ENCODE measurements around the gene TPM1.

The TPM1 gene

GRCh38 chr15:63015618-63016017 lies 26.9 kb upstream of the TPM1 start:
- DNase-seq (ENCODE audit: low read depth in 3 of 3, low spot score in 1 of 3) = no peak

- no peak for DNase-seq (ENCODE audit: low read depth in 3 of 3, low spot score in 1 of 3)
Measured at GRCh38 chr15:63016234-63016633, 26.3 kb upstream of the TPM1 start.

- no peak for DNase-seq (ENCODE audit: low read depth in 3 of 3, low spot score in 1 of 3)
Measured at GRCh38 chr15:63018639-63019038, 23.9 kb upstream of the TPM1 start.

- no peak for DNase-seq (ENCODE audit: low read depth in 3 of 3, low spot score in 1 of 3)
Measured at GRCh38 chr15:63019511-63020109, 22.9 kb upstream of the TPM1 start.

GRCh38 chr15:63020128-63020527 lies 22.4 kb upstream of the TPM1 start:
- no peak for DNase-seq (ENCODE audit: low read depth in 3 of 3, low spot score in 1 of 3)

GRCh38 chr15:63020759-63021430 lies 21.7 kb upstream of the TPM1 start:
- no peak for DNase-seq (ENCODE audit: low read depth in 3 of 3, low spot score in 1 of 3)

- DNase-seq (ENCODE audit: low read depth in 3 of 3, low spot score in 1 of 3) = no peak
Measured at GRCh38 chr15:63022181-63022580, 20.4 kb upstream of the TPM1 start.

- no peak for DNase-seq (ENCODE audit: low read depth in 3 of 3, low spot score in 1 of 3)
Measured at GRCh38 chr15:63022663-63023062, 19.9 kb upstream of the TPM1 start.

- no peak for DNase-seq (ENCODE audit: low read depth in 3 of 3, low spot score in 1 of 3)
Measured at GRCh38 chr15:63023351-63023945, 19.1 kb upstream of the TPM1 start.

GRCh38 chr15:63025460-63025859 lies 17.1 kb upstream of the TPM1 start:
- DNase-seq (ENCODE audit: low read depth in 3 of 3, low spot score in 1 of 3) = no peak

- DNase-seq (ENCODE audit: low read depth in 3 of 3, low spot score in 1 of 3) = no peak
Measured at GRCh38 chr15:63027646-63028045, 14.9 kb upstream of the TPM1 start.

- DNase-seq (ENCODE audit: low read depth in 3 of 3, low spot score in 1 of 3) = no peak
Measured at GRCh38 chr15:63028442-63029110, 14.0 kb upstream of the TPM1 start.

- no peak for DNase-seq (ENCODE audit: low read depth in 3 of 3, low spot score in 1 of 3)
Measured at GRCh38 chr15:63029676-63030075, 12.9 kb upstream of the TPM1 start.

GRCh38 chr15:63030101-63030551 lies 12.4 kb upstream of the TPM1 start:
- DNase-seq (ENCODE audit: low read depth in 3 of 3, low spot score in 1 of 3) = no peak

- no peak for DNase-seq (ENCODE audit: low read depth in 3 of 3, low spot score in 1 of 3)
Measured at GRCh38 chr15:63034578-63034977, 8.0 kb upstream of the TPM1 start.

GRCh38 chr15:63035253-63035652 lies 7.3 kb upstream of the TPM1 start:
- DNase-seq (ENCODE audit: low read depth in 3 of 3, low spot score in 1 of 3) = no peak

GRCh38 chr15:63035977-63036376 lies 6.6 kb upstream of the TPM1 start:
- no peak for DNase-seq (ENCODE audit: low read depth in 3 of 3, low spot score in 1 of 3)

- no peak for DNase-seq (ENCODE audit: low read depth in 3 of 3, low spot score in 1 of 3)
Measured at GRCh38 chr15:63037976-63038720, 4.4 kb upstream of the TPM1 start.

GRCh38 chr15:63038926-63039673 lies 3.4 kb upstream of the TPM1 start:
- DNase-seq (ENCODE audit: low read depth in 3 of 3, low spot score in 1 of 3) = no peak

- no peak for DNase-seq (ENCODE audit: low read depth in 3 of 3, low spot score in 1 of 3)
Measured at GRCh38 chr15:63039811-63040210, 2.7 kb upstream of the TPM1 start.

GRCh38 chr15:63040509-63040908 lies 2.0 kb upstream of the TPM1 start:
- no peak for DNase-seq (ENCODE audit: low read depth in 3 of 3, low spot score in 1 of 3)
